Left lung (tissue), 10 donors: ENCODE measurements around the gene LBH. TPM values are rescaled to one million over a fixed set of nuclear protein-coding genes. Genes with fewer than 3 reads are reported as not detected.

Source experiments
- ATAC-seq: fragments of 200-7000 bp; cut with Tn5 transposase; one replicate; pipeline ENCODE4 v1.9.1; 2020; ENCODE audit warnings: moderate library complexity
- DNase-seq, 4 donors: peaks; one replicate each; pipeline ENCODE4 v3.0.0-alpha.2; 2013 to 2020
- H3K27ac ChIP-seq, 2 donors: fragments of 200-600 bp; sonication (generic) in 1 of 2; one replicate each; pipeline versions ENCODE4 v1.5.0 to v1.8.0; 2020 to 2021
- H3K27me3 ChIP-seq, 2 donors: fragments of 200-600 bp; sonication (generic) in 1 of 2; one replicate each; pipeline versions ENCODE4 v1.5.0 to v1.8.0; 2020 to 2021
- H3K36me3 ChIP-seq, 2 donors: fragments of 200-600 bp; sonication (generic) in 1 of 2; one replicate each; pipeline versions ENCODE4 v1.5.0 to v1.8.0; 2020 to 2021
- H3K4me1 ChIP-seq, 2 donors: fragments of 200-600 bp; one replicate each; pipeline ENCODE4 v1.8.0; 2021
- H3K4me3 ChIP-seq, 2 donors: fragments of 200-600 bp; sonication (generic) in 1 of 2; one replicate each; pipeline versions ENCODE4 v1.5.0 to v1.8.0; 2020 to 2021; ENCODE audit warnings: mild to moderate bottlenecking in 1 of 2
- H3K9me3 ChIP-seq, 2 donors: fragments of 200-600 bp; sonication (generic) in 1 of 2; one replicate each; pipeline versions ENCODE4 v1.5.0 to v1.8.0; 2020 to 2021
- CTCF ChIP-seq, 2 donors: fragments of 200-600 bp; sonication (generic) in 1 of 2; IDR thresholded peaks; one replicate each; pipeline versions ENCODE4 v1.5.0 to v1.8.0; 2021; ENCODE audit warnings: antibody characterized with exemption in 2 of 2
- intact Hi-C, 2 donors: fragments of 100-400 bp; cut with DNase I; formaldehyde crosslinking; loops; one replicate each; pipeline versions ENCODE4 v1.11.2 to v1.14.2; 2022
- polyA plus RNA-seq, 6 donors: library from polyadenylated mRNA; unstranded; fragments of 120-200 nt; gene quantifications; one replicate each; pipeline ENCODE4 v1.2.1, GENCODE V29; 2013; ENCODE audit not compliant: insufficient read length in 6 of 6
- total RNA-seq, 2 donors: library from RNA; stranded (reverse); fragmentation: NEBNext Ultra II Directional; extraction: Animal tissue kit (Norgen Biotek cat#: 25700); gene quantifications; one replicate each; pipeline ENCODE4 v1.2.1, GENCODE V29; 2021
- donor health status: DM: no; HTN: yes; CAD: no.
- donor health status: DM: no; HTN: no; CAD: no.

LBH gene
- total and polyA plus RNA-seq, 8 donors, result 93.6 to 256 (median 124) TPM

GRCh38 chr2:30255466-30256408, 24.4 kb downstream of the LBH start:
- Histone ChIP-seq H3K4me3 (no peak overlapping the region), H3K27ac (peak overlapping the region in 1 of 2 donors; percentile 19), H3K4me1 (peaks cover 17 to 24% of the 10 kb centered on the region in 2 donors), H3K9me3 (no peaks in the 10 kb centered on the region), H3K27me3 (no peaks in the 10 kb centered on the region), H3K36me3 (peaks cover 3 to 28% of the 10 kb centered on the region in 2 donors)
- intact Hi-C loops, result no loop called here
- no peak for TF ChIP-seq CTCF (IDR thresholded peaks at IDR 0.05)
- ATAC-seq (no peak), DNase-seq (peak in 1 of 4 donors; percentile 27)

GRCh38 chr2:30257266-30258214, 26.2 kb downstream of the LBH start:
- DNase-seq, result no peak
- H3K4me3 ChIP-seq, result no peak overlapping the region
- H3K4me1 ChIP-seq, result peaks cover 8 to 15% of the 10 kb centered on the region in 2 donors
- H3K9me3 ChIP-seq, result peaks cover 0 to 8% of the 10 kb centered on the region in 2 donors
- no peak for ATAC-seq
- no peaks in the 10 kb centered on the region for H3K27me3 ChIP-seq
- no peak for TF ChIP-seq CTCF (IDR thresholded peaks at IDR 0.05)
- H3K36me3 ChIP-seq, result peaks cover 3 to 28% of the 10 kb centered on the region in 2 donors
- intact Hi-C loops, result no loop called here
- H3K27ac ChIP-seq, result no peak overlapping the region

GRCh38 chr2:30259071-30259470, 27.7 kb downstream of the LBH start:
- Histone ChIP-seq H3K4me1 (no peaks in the 10 kb centered on the region), H3K36me3 (peaks cover 3 to 28% of the 10 kb centered on the region in 2 donors), H3K9me3 (peaks cover 0 to 8% of the 10 kb centered on the region in 2 donors), H3K27ac (no peak overlapping the region), H3K27me3 (no peaks in the 10 kb centered on the region), H3K4me3 (no peak overlapping the region)
- no peak for TF ChIP-seq CTCF (IDR thresholded peaks at IDR 0.05)
- intact Hi-C loops, result no loop called here
- no peak for DNase-seq
- no peak for ATAC-seq

- Histone ChIP-seq H3K36me3 (peaks cover 3 to 28% of the 10 kb centered on the region in 2 donors), H3K27me3 (no peaks in the 10 kb centered on the region), H3K9me3 (peaks cover 0 to 8% of the 10 kb centered on the region in 2 donors), H3K4me1 (no peaks in the 10 kb centered on the region), H3K4me3 (no peak overlapping the region), H3K27ac (no peak overlapping the region)
- TF ChIP-seq CTCF (IDR thresholded peaks at IDR 0.05), result no peak
- ATAC-seq, result no peak
- DNase-seq, result no peak
- intact Hi-C loops, result no loop called here
These were observed 28.7 kb downstream of the LBH start for GRCh38 chr2:30259827-30260679.
